Thyroid gland (tissue), 4 donors: ENCODE results near the gene LMO7.

Source experiments
- POLR2A ChIP-seq, 2 donors: fragments of 450-650 bp; IDR thresholded peaks; one replicate each; pipeline ENCODE4 v1.6.1; 2017; ENCODE audit warnings: antibody characterized with exemption in 2 of 2, mild to moderate bottlenecking in 2 of 2, moderate library complexity in 1 of 2
- TF ChIP-seq, protein P1 (sequence below), 6 experiments: fragments of 200-600 bp in 3 of 6; fragments of 450-650 bp in 3 of 6; sonication (generic) in 3 of 6; IDR thresholded peaks; one replicate each; pipeline ENCODE4 v1.5.1; 2016 to 2019; ENCODE audit warnings: antibody characterized with exemption in 6 of 6, mild to moderate bottlenecking in 2 of 6, inconsistent platforms in 1 of 6, moderate library complexity in 1 of 6

DNA sequence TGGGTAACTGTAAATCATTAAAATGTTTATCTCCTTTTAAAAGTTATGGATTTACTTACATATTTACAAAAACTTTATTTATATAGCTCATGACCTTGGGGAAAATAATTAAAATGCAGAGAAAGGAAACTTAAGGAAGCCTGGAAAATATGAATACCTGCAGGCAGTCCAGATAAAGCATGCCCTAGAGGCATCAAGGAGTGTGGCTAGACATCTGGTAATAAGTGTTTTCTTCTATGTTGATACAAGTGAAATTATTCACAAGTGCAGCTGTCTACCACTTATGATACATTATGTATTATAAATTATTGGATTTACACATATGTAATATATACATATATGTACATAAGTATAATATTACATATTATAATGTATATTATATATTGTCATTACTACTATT lies 207.9 kb downstream of the LMO7 start:
- TF ChIP-seq, protein P1, sequence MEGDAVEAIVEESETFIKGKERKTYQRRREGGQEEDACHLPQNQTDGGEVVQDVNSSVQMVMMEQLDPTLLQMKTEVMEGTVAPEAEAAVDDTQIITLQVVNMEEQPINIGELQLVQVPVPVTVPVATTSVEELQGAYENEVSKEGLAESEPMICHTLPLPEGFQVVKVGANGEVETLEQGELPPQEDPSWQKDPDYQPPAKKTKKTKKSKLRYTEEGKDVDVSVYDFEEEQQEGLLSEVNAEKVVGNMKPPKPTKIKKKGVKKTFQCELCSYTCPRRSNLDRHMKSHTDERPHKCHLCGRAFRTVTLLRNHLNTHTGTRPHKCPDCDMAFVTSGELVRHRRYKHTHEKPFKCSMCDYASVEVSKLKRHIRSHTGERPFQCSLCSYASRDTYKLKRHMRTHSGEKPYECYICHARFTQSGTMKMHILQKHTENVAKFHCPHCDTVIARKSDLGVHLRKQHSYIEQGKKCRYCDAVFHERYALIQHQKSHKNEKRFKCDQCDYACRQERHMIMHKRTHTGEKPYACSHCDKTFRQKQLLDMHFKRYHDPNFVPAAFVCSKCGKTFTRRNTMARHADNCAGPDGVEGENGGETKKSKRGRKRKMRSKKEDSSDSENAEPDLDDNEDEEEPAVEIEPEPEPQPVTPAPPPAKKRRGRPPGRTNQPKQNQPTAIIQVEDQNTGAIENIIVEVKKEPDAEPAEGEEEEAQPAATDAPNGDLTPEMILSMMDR (IDR thresholded peaks at IDR 0.05), result no peak
- no peak for TF ChIP-seq POLR2A (IDR thresholded peaks at IDR 0.05)
